PC-3 (cell line): ENCODE data around the gene FADS1.

Source experiments
- EZH2 ChIP-seq: fragments of 300-600 bp; sonication (generic); IDR thresholded peaks from one replicate; pipeline ENCODE4 v1.6.1; 2017; ENCODE audit warnings: antibody characterized with exemption, mild to moderate bottlenecking, low read length; ENCODE audit not compliant: unreplicated experiment
- EZH2phosphoT487 ChIP-seq: fragments of 300-600 bp; sonication (generic); IDR thresholded peaks from 2 replicates; pipeline ENCODE4 v1.6.1; 2018; ENCODE audit warnings: mild to moderate bottlenecking, antibody characterized with exemption, low read length, borderline replicate concordance
- TF ChIP-seq, protein P1 (sequence below): fragments of 300-600 bp; sonication (generic); conservative IDR thresholded peaks from 2 replicates; pipeline ENCODE4 v1.5.1; 2017; ENCODE audit warnings: antibody characterized with exemption, low read depth, mild to moderate bottlenecking, low read length

DNA sequence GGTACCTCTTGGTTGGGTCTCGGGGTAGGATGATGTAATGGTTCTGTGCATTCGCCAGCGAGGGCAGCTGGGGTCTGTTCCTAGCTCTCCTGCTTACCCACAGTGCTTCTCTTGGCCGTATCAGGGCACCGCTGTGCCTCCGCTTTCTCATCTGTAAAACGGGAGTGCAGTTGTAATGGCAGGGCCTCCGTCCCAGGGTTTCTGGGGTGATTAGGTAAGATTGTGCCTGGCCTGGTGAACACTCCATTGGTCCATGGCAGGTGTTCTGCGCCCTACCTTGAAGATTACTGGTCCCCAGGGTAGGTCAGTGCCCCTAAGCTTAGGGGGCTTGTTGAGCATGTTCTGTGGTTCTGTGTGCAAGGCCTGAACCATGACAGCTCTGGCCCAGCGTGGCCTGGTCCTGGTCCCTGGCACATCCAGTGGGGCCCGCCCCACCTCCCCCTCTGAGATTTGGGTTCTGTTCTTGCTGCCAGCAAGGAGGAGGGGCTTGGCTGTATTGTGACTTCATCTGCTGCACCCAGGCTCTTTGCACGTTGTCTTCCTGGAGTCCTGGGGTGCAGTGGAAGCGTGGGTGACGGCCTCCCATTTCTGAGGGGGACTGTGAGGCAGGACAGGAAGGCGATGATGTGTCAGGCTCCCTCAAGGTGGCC lies 59.5 kb downstream of the FADS1 start:
- TF ChIP-seq, protein P1, sequence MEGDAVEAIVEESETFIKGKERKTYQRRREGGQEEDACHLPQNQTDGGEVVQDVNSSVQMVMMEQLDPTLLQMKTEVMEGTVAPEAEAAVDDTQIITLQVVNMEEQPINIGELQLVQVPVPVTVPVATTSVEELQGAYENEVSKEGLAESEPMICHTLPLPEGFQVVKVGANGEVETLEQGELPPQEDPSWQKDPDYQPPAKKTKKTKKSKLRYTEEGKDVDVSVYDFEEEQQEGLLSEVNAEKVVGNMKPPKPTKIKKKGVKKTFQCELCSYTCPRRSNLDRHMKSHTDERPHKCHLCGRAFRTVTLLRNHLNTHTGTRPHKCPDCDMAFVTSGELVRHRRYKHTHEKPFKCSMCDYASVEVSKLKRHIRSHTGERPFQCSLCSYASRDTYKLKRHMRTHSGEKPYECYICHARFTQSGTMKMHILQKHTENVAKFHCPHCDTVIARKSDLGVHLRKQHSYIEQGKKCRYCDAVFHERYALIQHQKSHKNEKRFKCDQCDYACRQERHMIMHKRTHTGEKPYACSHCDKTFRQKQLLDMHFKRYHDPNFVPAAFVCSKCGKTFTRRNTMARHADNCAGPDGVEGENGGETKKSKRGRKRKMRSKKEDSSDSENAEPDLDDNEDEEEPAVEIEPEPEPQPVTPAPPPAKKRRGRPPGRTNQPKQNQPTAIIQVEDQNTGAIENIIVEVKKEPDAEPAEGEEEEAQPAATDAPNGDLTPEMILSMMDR, result no peak
- TF ChIP-seq EZH2phosphoT487 (no peak), EZH2 (no peak)
